ENCODE results near the gene PRXL2C.

Gene PRXL2C

GRCh38 chr9:96612105-96612965, 42.8 kb downstream of the PRXL2C start:
- no peak for DNase-seq (ENCODE audit: low read depth)

- DNase-seq (ENCODE audit: low read depth) = no peak
Observed at GRCh38 chr9:96611302-96611701, 43.8 kb downstream of the PRXL2C start.

DNA sequence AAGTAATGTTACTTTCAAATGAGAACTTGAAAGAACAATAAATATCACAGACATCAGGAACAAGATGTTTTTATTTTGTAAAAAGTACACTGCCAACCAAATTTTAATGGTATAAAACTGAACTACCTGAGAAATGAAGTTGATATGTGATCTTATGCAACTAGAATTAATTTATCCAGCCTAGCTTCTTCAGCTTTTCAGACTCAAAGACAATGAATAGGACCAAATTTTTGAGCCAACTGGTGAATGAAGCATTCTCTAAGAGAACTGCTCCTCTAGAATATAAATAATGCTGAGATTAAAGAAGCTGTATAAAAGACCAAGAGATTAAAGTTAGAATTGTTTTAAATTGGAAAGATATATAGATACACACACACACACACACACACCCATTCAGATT, 45.4 kb downstream of the PRXL2C start:
- no peak for DNase-seq (ENCODE audit: low read depth)

GRCh38 chr9:96607971-96608370, 47.1 kb downstream of the PRXL2C start:
- DNase-seq (ENCODE audit: low read depth) = no peak

DNA sequence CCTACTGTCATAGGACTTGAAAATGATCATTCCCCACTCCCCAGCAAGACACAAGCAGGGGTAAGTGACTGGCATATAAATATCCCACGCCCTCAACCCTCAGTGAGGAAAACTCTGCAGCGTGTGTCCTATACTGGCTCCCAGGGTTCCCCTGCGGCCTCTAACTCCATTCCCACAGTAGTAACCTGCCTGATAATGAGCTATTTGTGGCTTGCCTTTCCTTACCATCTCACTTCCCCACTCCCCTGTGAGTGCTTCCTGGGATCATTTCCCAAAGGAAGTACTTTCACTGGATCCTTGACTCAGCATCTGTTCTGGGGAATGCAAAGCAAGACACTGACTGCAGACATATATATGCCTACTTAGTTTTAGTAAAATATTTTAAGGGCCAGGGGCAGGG, 49.8 kb downstream of the PRXL2C start:
- no peak for DNase-seq (ENCODE audit: low read depth)

DNA sequence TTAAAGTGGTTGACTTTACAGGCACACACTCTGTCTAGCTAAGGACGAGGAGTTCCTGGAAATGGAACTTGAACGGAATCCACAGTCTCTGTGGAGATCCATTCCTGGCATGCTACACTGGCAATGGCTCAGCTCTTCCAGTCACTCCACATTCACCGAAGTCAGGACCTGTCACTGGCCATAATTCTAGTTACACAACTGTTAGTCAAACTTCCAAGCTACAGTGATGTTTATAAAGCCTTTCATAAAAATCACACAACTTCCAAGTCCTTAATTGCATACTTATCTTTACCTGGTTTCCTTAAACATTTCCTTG, 51.2 kb downstream of the PRXL2C start:
- no peak for DNase-seq (ENCODE audit: low read depth)

DNA sequence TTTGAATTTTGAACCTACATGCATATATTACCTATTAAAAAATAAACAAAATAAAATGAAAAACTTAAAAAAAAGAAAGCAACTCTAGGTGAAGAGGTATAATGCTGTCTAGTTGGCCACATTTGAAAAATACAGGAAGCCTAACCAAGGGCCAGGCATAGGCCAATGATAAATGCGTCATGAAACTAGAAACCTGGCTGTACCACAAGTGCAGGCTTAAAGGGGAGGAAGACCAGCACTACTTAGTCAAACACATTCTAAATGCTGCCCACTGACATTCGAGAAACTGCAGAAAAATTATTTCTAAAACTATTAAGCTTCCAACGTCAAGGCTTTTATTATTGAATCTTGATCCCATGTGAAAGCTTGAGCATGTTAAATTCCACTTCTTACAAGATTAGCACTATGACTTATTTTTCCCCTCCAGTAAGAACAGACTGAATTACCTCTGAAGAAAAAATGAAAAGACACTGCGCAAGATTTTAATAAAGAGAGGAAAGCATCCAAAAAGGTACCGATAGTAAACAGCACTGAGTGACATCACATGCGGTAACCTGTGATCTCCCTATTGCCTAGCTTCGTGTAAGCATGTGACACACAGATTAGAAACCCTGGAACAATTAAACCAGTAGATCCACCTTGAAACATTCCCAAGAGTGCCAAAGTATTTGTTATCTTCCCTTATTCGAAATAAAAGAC, 51.7 kb downstream of the PRXL2C start:
- no peak for DNase-seq (ENCODE audit: low read depth)

DNA sequence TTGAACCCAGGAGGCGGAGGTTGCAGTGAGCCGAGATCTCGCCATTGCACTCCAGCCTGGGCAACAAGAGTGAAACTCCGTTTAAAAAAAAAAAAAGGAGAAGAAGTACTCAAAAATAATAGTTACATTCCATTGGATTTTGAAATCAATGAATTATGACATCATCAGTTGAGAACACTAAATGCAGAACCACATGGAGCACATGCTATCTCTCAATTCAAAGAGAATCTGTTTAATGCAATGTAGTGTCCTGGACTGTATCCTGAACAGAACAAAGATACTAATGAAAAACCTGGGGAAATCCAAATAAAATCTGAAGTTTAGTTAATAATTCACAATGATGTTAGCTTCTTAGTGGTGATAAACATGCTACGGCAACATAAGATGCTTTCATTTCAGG, 55.8 kb downstream of the PRXL2C start:
- no peak for DNase-seq (ENCODE audit: low read depth)

GRCh38 chr9:96596601-96597111, 58.5 kb downstream of the PRXL2C start:
- no peak for DNase-seq (ENCODE audit: low read depth)
